Adrenal gland (tissue), 12 donors: ENCODE measurements around the gene KIAA0930. TPM values are rescaled to one million over a fixed set of nuclear protein-coding genes. Genes with fewer than 3 reads are reported as not detected.

Experiments used
- DNase-seq, 7 donors: peaks; one replicate each; pipeline ENCODE4 v3.0.0-alpha.2; 2019 to 2020
- H3K27ac ChIP-seq, 5 donors: fragments of 200-600 bp; sonication (generic) in 4 of 5; 1 replicate in 3 of 5; 2 replicates in 2 of 5; pipeline versions ENCODE4 v1.5.1 to v1.8.0; 2016 to 2020; ENCODE audit warnings: mild to moderate bottlenecking in 1 of 5
- H3K27me3 ChIP-seq: fragments of 200-600 bp; 2 replicates; pipeline ENCODE4 v1.8.0; 2021
- H3K36me3 ChIP-seq, 2 donors: fragments of 200-600 bp; replicated peaks in 1 of 2; 1 replicate in 1 of 2; 2 replicates in 1 of 2; pipeline versions ENCODE4 v1.5.1 to v1.8.0; 2018 to 2022
- H3K4me1 ChIP-seq, 2 donors: fragments of 200-600 bp; replicated peaks in 1 of 2; 1 replicate in 1 of 2; 2 replicates in 1 of 2; pipeline versions ENCODE4 v1.5.1 to v1.8.0; 2018 to 2021
- H3K4me3 ChIP-seq, 4 donors: fragments of 200-600 bp; sonication (generic) in 3 of 4; one replicate each; pipeline ENCODE4 v1.5.1; 2016 to 2018
- H3K9me3 ChIP-seq, 3 donors: fragments of 200-600 bp; sonication (generic) in 1 of 3; replicated peaks in 1 of 3; 1 replicate in 2 of 3; 2 replicates in 1 of 3; pipeline versions ENCODE4 v1.5.1 to v1.8.0; 2016 to 2021
- CTCF ChIP-seq, 6 experiments: fragments of 450-650 bp in 4 of 6; fragments of 200-600 bp in 2 of 6; sonication (generic) in 1 of 6; IDR thresholded peaks; 1 replicate in 5 of 6; 2 replicates in 1 of 6; pipeline versions ENCODE4 v1.5.1 to v1.8.0; 2016 to 2021; ENCODE audit warnings: antibody characterized with exemption in 6 of 6, mild to moderate bottlenecking in 2 of 6, moderate library complexity in 1 of 6
- POLR2A ChIP-seq, 2 donors: fragments of 450-650 bp; IDR thresholded peaks; one replicate each; pipeline ENCODE4 v1.6.1; 2017; ENCODE audit warnings: antibody characterized with exemption in 2 of 2, mild to moderate bottlenecking in 2 of 2, moderate library complexity in 1 of 2
- WGBS, 4 donors: extraction: QIAGEN DNeasy Blood & Tissue Kit in 2 of 4; methylation state at CpG; one replicate each; pipeline versions ENCODE4 v1.1.5 to v1.1.7; 2013 to 2017; 5-methylcytosine and 5-hydroxymethylcytosine counted together
- intact Hi-C, 2 donors: fragments of 100-400 bp; cut with DNase I; formaldehyde crosslinking; loops; one replicate each; pipeline versions ENCODE4 v1.14.1 to v1.15.0; 2022 to 2023
- polyA plus RNA-seq, 3 donors: library from polyadenylated mRNA; stranded (reverse); fragments of 200-250 nt in 2 of 3; fragments of 350-450 nt in 1 of 3; fragmentation: Illumina TruSeq in 1 of 3; extraction: RNeasy Lipid Tissue Mini Kit (QIAGEN cat#74804) in 1 of 3; gene quantifications; one replicate each; pipeline ENCODE4 v1.2.3, GENCODE V29; 2013 to 2014
- total RNA-seq, 9 donors: library from RNA; depleted of rRNA in 4 of 9; stranded (reverse); fragments of >200 nt in 4 of 9; fragments of 120-200 nt in 1 of 9; fragmentation: NEBNext Ultra II Directional in 1 of 9; extraction: Animal tissue kit (Norgen Biotek cat#: 25700) in 1 of 9; gene quantifications; one replicate each; pipeline versions ENCODE4 v1.1.0 to v1.2.4, GENCODE V29; 2013 to 2023
- donor health status: healthy with polysubstance abuse.
- donor health status: Bipolar disorder and iron deficiency.
- donor health status: DM: yes; HTN: yes; CAD: no.
- donor health status: DM: no; HTN: no; CAD: no.
- donor health status: DM: no; HTN: no; CAD: no.
- donor health status: DM: yes; HTN: yes; CAD: no.

The KIAA0930 gene
- total and polyA plus RNA-seq, 12 donors, result 40.3 to 183 (median 96.4) TPM

DNA sequence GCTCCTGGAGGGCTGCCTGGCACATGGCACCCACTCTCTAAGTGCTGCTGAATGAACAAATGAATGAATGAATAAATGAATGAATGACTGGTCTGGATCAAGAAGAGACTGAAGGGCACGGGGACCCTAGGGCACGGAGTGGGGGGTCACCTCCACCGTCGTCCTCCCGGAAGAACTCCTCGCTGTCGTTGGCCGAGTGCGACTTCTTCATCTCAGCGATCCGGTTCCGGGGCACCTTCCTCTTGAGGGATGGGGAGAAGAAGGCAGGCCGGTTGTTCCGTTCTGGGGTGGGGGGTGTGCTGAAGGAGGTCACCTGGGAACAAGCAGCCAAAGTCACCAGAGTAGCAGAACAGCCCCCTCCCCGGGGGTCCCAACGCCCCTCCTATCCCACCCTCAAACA lies 41.0 kb downstream of the KIAA0930 start:
- intact Hi-C loops, result no loop called here
- TF ChIP-seq POLR2A (IDR thresholded peaks at IDR 0.05), result no peak
- TF ChIP-seq CTCF (IDR thresholded peaks at IDR 0.05), result no peak
- 91 to 96% (median 92%) methylated on average over 13 to 16 of the region's 16 CpGs for WGBS, 4 donors
- peaks cover 14 to 16% of the 10 kb centered on the region in 2 donors for H3K4me1 ChIP-seq
- no peak overlapping the region for H3K27ac ChIP-seq
- no peaks in the 10 kb centered on the region for H3K9me3 ChIP-seq
- H3K27me3 ChIP-seq, result no peaks in the 10 kb centered on the region
- H3K36me3 ChIP-seq, result peaks cover 0 to 72% of the 10 kb centered on the region in 2 donors
- no peak overlapping the region for H3K4me3 ChIP-seq
- peak in 2 of 7 donors; percentile 21 to 49 for DNase-seq

- 84 to 91% (median 86%) methylated on average over 8 to 9 of the region's 9 CpGs for WGBS, 4 donors
- no peaks in the 10 kb centered on the region for H3K27me3 ChIP-seq
- no peaks in the 10 kb centered on the region for H3K9me3 ChIP-seq
- TF ChIP-seq CTCF (IDR thresholded peaks at IDR 0.05), result no peak
- TF ChIP-seq POLR2A (IDR thresholded peaks at IDR 0.05), result no peak
- no peak for DNase-seq
- H3K36me3 ChIP-seq, result peaks cover 0 to 59% of the 10 kb centered on the region in 2 donors
- intact Hi-C loops, result no loop called here
- H3K4me3 ChIP-seq, result no peak overlapping the region
- no peak overlapping the region for H3K27ac ChIP-seq
- peaks cover 14 to 16% of the 10 kb centered on the region in 2 donors for H3K4me1 ChIP-seq
These were observed 42.3 kb downstream of the KIAA0930 start for GRCh38 chr22:45198463-45198795.

DNA sequence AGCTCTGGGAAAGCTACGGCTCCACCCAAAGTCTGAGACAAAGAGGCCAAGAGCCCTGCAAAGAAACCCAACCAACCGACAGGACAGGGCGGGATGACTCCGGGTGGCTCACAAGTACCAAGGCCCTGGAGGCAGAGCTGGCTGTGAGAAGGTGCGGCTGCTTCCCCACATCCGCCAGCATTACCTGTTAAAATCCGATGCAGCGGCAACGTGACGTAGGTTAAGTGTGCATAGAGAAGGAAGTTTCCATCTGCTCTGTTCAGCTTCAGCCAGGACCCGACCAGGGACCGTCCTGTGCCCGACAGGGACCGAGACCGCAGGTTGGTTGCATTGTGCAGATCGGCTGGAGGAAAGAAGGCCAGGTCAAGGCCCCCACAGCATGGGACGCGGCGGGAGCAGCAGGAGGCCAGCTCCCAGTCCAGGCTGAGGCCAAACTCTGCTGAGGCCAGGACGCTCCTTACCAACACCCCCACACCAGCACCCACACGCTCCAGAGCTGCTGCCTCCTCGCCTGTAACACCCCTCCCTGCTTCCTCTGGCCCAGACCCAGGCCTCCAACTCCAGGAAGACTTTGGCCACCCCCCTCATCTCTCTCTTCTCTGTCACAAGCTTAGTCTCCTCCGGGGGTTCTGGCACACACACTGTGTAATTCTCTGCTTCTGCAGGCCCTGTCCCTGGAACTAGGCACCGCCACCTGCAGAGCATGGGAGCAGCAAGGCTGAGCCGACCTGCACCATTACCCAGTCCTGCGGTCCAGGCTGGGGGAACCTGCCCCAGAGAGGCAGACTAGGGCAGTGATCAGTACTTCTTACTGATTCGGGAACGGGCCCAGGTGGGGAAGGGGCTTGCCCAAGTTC lies 42.9 kb downstream of the KIAA0930 start:
- intact Hi-C loops, result no loop called here
- Histone ChIP-seq H3K27me3 (no peaks in the 10 kb centered on the region), H3K4me1 (peaks cover 14 to 21% of the 10 kb centered on the region in 2 donors), H3K9me3 (no peaks in the 10 kb centered on the region), H3K4me3 (no peak overlapping the region), H3K36me3 (peaks cover 0 to 53% of the 10 kb centered on the region in 2 donors), H3K27ac (no peak overlapping the region)
- 80 to 89% (median 85%) methylated on average over 15 to 28 of the region's 28 CpGs for WGBS, 4 donors
- TF ChIP-seq CTCF (IDR thresholded peaks at IDR 0.05), result no peak
- TF ChIP-seq POLR2A (IDR thresholded peaks at IDR 0.05), result no peak
- peak in 3 of 7 donors; percentile 23 to 46 (median 26) for DNase-seq

DNA sequence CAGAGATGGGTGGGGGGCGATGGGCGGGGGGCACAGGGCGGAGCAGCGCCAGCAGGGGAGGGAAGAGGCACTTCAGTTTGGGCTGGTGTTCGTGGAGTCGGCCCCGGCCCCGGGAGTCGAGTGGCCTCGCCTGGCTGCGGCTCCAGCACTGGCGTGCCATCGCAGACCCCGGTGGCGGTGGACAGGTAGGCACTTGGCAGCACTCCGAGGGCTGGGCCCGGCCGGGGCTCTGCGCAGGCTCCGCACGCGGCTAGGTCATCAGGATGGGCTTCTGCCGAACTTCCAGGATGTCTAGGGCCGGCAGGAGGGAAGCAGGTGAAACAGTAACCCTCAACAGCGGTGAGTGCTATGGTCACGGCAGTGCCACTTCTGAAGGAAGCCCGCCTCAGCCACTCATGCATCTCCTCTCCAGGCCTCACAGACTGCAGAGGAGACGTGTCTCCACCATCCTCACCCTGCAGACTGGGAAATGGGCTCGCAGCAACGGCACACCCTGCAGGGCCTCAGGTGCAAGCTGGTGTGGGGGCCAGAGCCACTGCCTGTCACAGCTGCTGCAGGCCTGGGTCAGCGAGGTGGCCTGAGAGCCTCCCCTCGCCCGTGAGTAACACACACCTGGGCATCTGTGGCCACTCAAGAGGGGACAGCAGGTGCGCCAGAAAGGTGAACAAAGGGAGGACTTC lies 43.6 kb downstream of the KIAA0930 start:
- H3K4me3 ChIP-seq, result no peak overlapping the region
- H3K27ac ChIP-seq, result no peak overlapping the region
- peak in 3 of 7 donors; percentile 17 to 45 (median 23) for DNase-seq
- peaks cover 6 to 16% of the 10 kb centered on the region in 2 donors for H3K4me1 ChIP-seq
- H3K36me3 ChIP-seq, result peaks cover 0 to 50% of the 10 kb centered on the region in 2 donors
- intact Hi-C loops, result no loop called here
- 92 to 100% (median 95%) methylated on average over 2 to 34 of the region's 34 CpGs for WGBS, 4 donors
- no peaks in the 10 kb centered on the region for H3K9me3 ChIP-seq
- H3K27me3 ChIP-seq, result no peaks in the 10 kb centered on the region
- TF ChIP-seq POLR2A (IDR thresholded peaks at IDR 0.05) (no peak), CTCF (IDR thresholded peaks at IDR 0.05) (no peak)
